GM23338 (cell line): ENCODE measurements around the gene PREP. TPM values are rescaled to one million over a fixed set of nuclear protein-coding genes. Genes with fewer than 3 reads are reported as not detected.
A peak's percentile ranks its signal among the peaks of the same experiment; 100 is the strongest.

Experiments
- ATAC-seq: fragments of 200-7000 bp; cut with Tn5 transposase; 3 replicates; pipeline ENCODE4 v1.9.1; 2020
- DNase-seq: peaks from one replicate; pipeline ENCODE4 v3.0.0-alpha.2; 2015; ENCODE audit warnings: low spot score
- H2AFZ ChIP-seq: fragments of 200-600 bp; sonication (generic); 2 replicates; pipeline ENCODE4 v1.8.0; 2016; ENCODE audit warnings: antibody characterized with exemption, mild to moderate bottlenecking, moderate library complexity
- H3F3A ChIP-seq: fragments of 200-600 bp; sonication (generic); replicated peaks from 2 replicates; pipeline ENCODE4 v1.8.0; 2017; ENCODE audit warnings: antibody characterized with exemption, mixed run types, low read depth
- H3K27ac ChIP-seq: fragments of 200-600 bp; sonication (generic); 2 replicates; pipeline ENCODE4 v1.6.1; 2016; ENCODE audit warnings: low read depth
- H3K27me3 ChIP-seq: fragments of 200-600 bp; sonication (generic); 2 replicates; pipeline ENCODE4 v1.8.0; 2016; ENCODE audit warnings: mild to moderate bottlenecking, mixed run types, moderate library complexity; ENCODE audit not compliant: insufficient read depth
- H3K36me3 ChIP-seq: fragments of 200-600 bp; sonication (generic); 2 replicates; pipeline ENCODE4 v1.8.0; 2016; ENCODE audit warnings: mild to moderate bottlenecking; ENCODE audit not compliant: insufficient read depth
- H3K4me1 ChIP-seq: fragments of 200-600 bp; sonication (generic); 2 replicates; pipeline ENCODE4 v1.8.0; 2016; ENCODE audit warnings: mild to moderate bottlenecking, moderate library complexity; ENCODE audit not compliant: insufficient read depth
- H3K4me2 ChIP-seq: fragments of 200-600 bp; sonication (generic); 2 replicates; pipeline ENCODE4 v1.7.1; 2017; ENCODE audit warnings: mixed run types
- H3K4me3 ChIP-seq: fragments of 200-600 bp; sonication (generic); 2 replicates; pipeline ENCODE4 v1.6.1; 2016; ENCODE audit warnings: mixed run types
- H3K79me2 ChIP-seq: fragments of 200-600 bp; sonication (generic); replicated peaks from 2 replicates; pipeline ENCODE4 v1.8.0; 2017; ENCODE audit warnings: mild to moderate bottlenecking; ENCODE audit not compliant: insufficient read depth
- H3K9me2 ChIP-seq: fragments of 200-600 bp; sonication (generic); 2 replicates; pipeline ENCODE4 v1.8.0; 2017; ENCODE audit not compliant: insufficient read depth
- H4K20me1 ChIP-seq: fragments of 200-600 bp; sonication (generic); replicated peaks from 2 replicates; pipeline ENCODE4 v1.8.0; 2017; ENCODE audit warnings: mild to moderate bottlenecking; ENCODE audit not compliant: insufficient read depth
- H3K27ac Mint-ChIP-seq: 2 replicates; pipeline ENCODE4 v1.8.0; 2020; ENCODE audit warnings: inconsistent platforms, mild to moderate bottlenecking, moderate library complexity, mixed read lengths
- H3K27me3 Mint-ChIP-seq: 3 replicates; pipeline ENCODE4 v1.8.0; 2022; ENCODE audit warnings: low read depth, mild to moderate bottlenecking, moderate library complexity, mixed read lengths, inconsistent platforms; ENCODE audit not compliant: insufficient read depth, poor library complexity
- H3K36me3 Mint-ChIP-seq: 3 replicates; pipeline ENCODE4 v1.8.0; 2021; ENCODE audit warnings: low read depth, mild to moderate bottlenecking, inconsistent platforms, moderate library complexity, mixed read lengths
- H3K4me1 Mint-ChIP-seq: 3 replicates; pipeline ENCODE4 v1.8.0; 2020; ENCODE audit warnings: mild to moderate bottlenecking, inconsistent platforms, mixed read lengths
- H3K4me3 Mint-ChIP-seq: 3 replicates; pipeline ENCODE4 v1.8.0; 2021; ENCODE audit warnings: moderate library complexity, mild to moderate bottlenecking, inconsistent platforms, mixed read lengths
- H3K9me3 Mint-ChIP-seq: 3 replicates; pipeline ENCODE4 v1.8.0; 2020; ENCODE audit warnings: moderate library complexity, mild to moderate bottlenecking, inconsistent platforms, mixed read lengths
- CREB1 ChIP-seq: fragments of 250-450 bp; sonication (Bioruptor Pico); IDR thresholded peaks from 2 replicates; pipeline ENCODE4 v1.5.0; 2020; ENCODE audit warnings: low read depth, mild to moderate bottlenecking, moderate library complexity
- EZH2phosphoT487 ChIP-seq: fragments of 200-600 bp; sonication (generic); IDR thresholded peaks from one replicate; pipeline ENCODE4 v1.8.1; 2018; ENCODE audit warnings: antibody characterized with exemption; ENCODE audit not compliant: unreplicated experiment
- NANOG ChIP-seq: IDR thresholded peaks from 2 replicates; pipeline ENCODE4 v1.6.1; 2016; ENCODE audit warnings: antibody characterized with exemption, borderline replicate concordance
- STAT1 ChIP-seq: IDR thresholded peaks from one replicate; pipeline ENCODE4 v1.6.1; 2016; ENCODE audit warnings: antibody characterized with exemption; ENCODE audit not compliant: unreplicated experiment
- ZNF114 ChIP-seq: fragments of 250-450 bp; sonication (Bioruptor Pico); IDR thresholded peaks from 2 replicates; pipeline ENCODE4 v1.5.0; 2020; ENCODE audit warnings: mild to moderate bottlenecking, moderate library complexity
- ZNF331 ChIP-seq: fragments of 250-450 bp; sonication (Bioruptor Pico); IDR thresholded peaks from 2 replicates; pipeline ENCODE4 v1.5.0; 2020; ENCODE audit warnings: low read depth, mild to moderate bottlenecking, moderate library complexity
- polyA plus RNA-seq: library from polyadenylated mRNA; unstranded; fragments of >200 nt; fragmentation: Nextera tagmentation; extraction: Ambion mirVana; gene quantifications from 2 replicates; pipeline ENCODE4 v1.2.1, GENCODE V29; 2016
- total RNA-seq: library from RNA; depleted of rRNA; stranded (reverse); fragments of >200 nt; shearing (Covaris generic); gene quantifications from 2 replicates; pipeline ENCODE4 v1.2.3, GENCODE V29; 2014
- TF ChIP-seq, protein P1 (sequence below): IDR thresholded peaks from one replicate; pipeline ENCODE4 v1.6.1; 2018; ENCODE audit warnings: antibody characterized with exemption; ENCODE audit not compliant: unreplicated experiment
- TF ChIP-seq, protein P2 (sequence below), 2 experiments: fragments of 200-600 bp in 1 of 2; sonication (generic) in 1 of 2; conservative IDR thresholded peaks; 2 replicates each; pipeline versions ENCODE4 v1.5.1 to v1.6.1; 2016 to 2017; ENCODE audit warnings: antibody characterized with exemption in 2 of 2, low read depth in 2 of 2, mild to moderate bottlenecking in 2 of 2, moderate library complexity in 1 of 2
- TF ChIP-seq, protein P3 (sequence below): IDR thresholded peaks from 2 replicates; pipeline ENCODE4 v1.6.1; 2016; ENCODE audit warnings: antibody characterized with exemption
- TF ChIP-seq, protein P4 (sequence below): fragments of 250-450 bp; sonication (Bioruptor Pico); IDR thresholded peaks from 2 replicates; pipeline ENCODE4 v1.5.0; 2020; ENCODE audit warnings: mild to moderate bottlenecking, moderate library complexity

The PREP gene
- total and polyA plus RNA-seq, 2 experiments from 2014 or later = 28.5 to 52.7 TPM

DNA sequence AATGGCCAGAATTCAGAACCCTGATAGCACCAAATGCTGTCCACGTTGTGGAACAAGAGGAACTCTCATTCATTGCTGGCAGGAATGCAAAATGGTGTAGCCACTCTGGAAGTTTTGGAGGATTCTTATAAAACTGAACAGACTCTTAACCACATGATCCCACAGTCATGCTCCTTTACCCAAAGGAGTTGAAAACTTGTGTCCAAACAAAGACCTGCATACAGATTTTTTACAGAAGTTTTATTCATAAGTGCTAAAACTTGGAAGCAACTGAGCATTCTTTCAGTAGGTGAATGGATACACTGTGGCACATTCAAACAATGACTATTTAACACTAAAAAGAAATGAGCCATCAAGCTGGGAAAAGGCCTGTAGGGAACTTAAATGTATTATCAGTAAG, 32.5 kb downstream of the PREP start (continued):
- TF ChIP-seq, protein P1, sequence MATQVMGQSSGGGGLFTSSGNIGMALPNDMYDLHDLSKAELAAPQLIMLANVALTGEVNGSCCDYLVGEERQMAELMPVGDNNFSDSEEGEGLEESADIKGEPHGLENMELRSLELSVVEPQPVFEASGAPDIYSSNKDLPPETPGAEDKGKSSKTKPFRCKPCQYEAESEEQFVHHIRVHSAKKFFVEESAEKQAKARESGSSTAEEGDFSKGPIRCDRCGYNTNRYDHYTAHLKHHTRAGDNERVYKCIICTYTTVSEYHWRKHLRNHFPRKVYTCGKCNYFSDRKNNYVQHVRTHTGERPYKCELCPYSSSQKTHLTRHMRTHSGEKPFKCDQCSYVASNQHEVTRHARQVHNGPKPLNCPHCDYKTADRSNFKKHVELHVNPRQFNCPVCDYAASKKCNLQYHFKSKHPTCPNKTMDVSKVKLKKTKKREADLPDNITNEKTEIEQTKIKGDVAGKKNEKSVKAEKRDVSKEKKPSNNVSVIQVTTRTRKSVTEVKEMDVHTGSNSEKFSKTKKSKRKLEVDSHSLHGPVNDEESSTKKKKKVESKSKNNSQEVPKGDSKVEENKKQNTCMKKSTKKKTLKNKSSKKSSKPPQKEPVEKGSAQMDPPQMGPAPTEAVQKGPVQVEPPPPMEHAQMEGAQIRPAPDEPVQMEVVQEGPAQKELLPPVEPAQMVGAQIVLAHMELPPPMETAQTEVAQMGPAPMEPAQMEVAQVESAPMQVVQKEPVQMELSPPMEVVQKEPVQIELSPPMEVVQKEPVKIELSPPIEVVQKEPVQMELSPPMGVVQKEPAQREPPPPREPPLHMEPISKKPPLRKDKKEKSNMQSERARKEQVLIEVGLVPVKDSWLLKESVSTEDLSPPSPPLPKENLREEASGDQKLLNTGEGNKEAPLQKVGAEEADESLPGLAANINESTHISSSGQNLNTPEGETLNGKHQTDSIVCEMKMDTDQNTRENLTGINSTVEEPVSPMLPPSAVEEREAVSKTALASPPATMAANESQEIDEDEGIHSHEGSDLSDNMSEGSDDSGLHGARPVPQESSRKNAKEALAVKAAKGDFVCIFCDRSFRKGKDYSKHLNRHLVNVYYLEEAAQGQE = no peak

DNA sequence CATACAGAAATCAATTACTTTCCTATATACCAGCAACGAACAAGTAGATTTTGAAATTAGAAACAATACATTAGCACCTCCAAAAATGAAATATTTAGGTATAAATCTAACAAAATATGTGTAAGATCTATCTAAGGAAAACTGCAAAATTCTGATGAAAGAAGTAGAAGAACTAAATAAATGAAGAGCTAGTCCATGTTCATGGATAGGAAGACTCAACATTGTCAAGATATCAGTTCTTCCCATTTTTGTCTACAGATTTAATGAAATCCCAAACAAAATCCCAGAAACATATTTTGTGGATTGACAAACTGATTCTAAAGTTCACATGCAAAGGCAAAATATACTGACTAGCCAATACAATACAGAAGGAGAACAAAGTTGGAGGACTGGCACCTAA, 33.7 kb downstream of the PREP start:
- Histone ChIP-seq H3K36me3 (peaks cover 15% of the 10 kb centered on the region), H3K79me2 (peaks cover 8% of the 10 kb centered on the region; the same call in 1 of the 2 replicates), H3K27me3 (no peaks in the 10 kb centered on the region), H3K4me1 (no peaks in the 10 kb centered on the region), H3K4me3 (no peak overlapping the region), H3K27ac (no peak overlapping the region), H2AFZ (no peak overlapping the region), H3K9me2 (no peaks in the 10 kb centered on the region), H4K20me1 (no peaks in the 10 kb centered on the region; the same call in 1 of the 2 replicates), H3K4me2 (no peak overlapping the region), H3F3A (no peaks in the 10 kb centered on the region)
- ATAC-seq (no peak), DNase-seq (no peak)
- H3K4me3 Mint-ChIP-seq = no peak overlapping the region
- no peaks in the 10 kb centered on the region for H3K9me3 Mint-ChIP-seq
- H3K27ac Mint-ChIP-seq = 0 out of 2 replicates have a peak overlapping the region, but pooled peaks have one; percentile 28
- peaks cover 44% of the 10 kb centered on the region for H3K36me3 Mint-ChIP-seq
- no peaks in the 10 kb centered on the region for H3K4me1 Mint-ChIP-seq
- H3K27me3 Mint-ChIP-seq = peaks cover 2% of the 10 kb centered on the region
- no peak for TF ChIP-seq EZH2phosphoT487
- no peak for TF ChIP-seq ZNF114 (CRISPR knock-in tag)
- TF ChIP-seq, protein P2, sequence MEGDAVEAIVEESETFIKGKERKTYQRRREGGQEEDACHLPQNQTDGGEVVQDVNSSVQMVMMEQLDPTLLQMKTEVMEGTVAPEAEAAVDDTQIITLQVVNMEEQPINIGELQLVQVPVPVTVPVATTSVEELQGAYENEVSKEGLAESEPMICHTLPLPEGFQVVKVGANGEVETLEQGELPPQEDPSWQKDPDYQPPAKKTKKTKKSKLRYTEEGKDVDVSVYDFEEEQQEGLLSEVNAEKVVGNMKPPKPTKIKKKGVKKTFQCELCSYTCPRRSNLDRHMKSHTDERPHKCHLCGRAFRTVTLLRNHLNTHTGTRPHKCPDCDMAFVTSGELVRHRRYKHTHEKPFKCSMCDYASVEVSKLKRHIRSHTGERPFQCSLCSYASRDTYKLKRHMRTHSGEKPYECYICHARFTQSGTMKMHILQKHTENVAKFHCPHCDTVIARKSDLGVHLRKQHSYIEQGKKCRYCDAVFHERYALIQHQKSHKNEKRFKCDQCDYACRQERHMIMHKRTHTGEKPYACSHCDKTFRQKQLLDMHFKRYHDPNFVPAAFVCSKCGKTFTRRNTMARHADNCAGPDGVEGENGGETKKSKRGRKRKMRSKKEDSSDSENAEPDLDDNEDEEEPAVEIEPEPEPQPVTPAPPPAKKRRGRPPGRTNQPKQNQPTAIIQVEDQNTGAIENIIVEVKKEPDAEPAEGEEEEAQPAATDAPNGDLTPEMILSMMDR (conservative IDR thresholded peaks at IDR 0.05; ENCODE audit: low read depth in 2 of 2) = no peak
- no peak for TF ChIP-seq ZNF331 (CRISPR knock-in tag)
- no peak for TF ChIP-seq CREB1 (CRISPR knock-in tag)
- TF ChIP-seq, protein P3, sequence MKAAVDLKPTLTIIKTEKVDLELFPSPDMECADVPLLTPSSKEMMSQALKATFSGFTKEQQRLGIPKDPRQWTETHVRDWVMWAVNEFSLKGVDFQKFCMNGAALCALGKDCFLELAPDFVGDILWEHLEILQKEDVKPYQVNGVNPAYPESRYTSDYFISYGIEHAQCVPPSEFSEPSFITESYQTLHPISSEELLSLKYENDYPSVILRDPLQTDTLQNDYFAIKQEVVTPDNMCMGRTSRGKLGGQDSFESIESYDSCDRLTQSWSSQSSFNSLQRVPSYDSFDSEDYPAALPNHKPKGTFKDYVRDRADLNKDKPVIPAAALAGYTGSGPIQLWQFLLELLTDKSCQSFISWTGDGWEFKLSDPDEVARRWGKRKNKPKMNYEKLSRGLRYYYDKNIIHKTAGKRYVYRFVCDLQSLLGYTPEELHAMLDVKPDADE = no peak
- TF ChIP-seq, protein P4, sequence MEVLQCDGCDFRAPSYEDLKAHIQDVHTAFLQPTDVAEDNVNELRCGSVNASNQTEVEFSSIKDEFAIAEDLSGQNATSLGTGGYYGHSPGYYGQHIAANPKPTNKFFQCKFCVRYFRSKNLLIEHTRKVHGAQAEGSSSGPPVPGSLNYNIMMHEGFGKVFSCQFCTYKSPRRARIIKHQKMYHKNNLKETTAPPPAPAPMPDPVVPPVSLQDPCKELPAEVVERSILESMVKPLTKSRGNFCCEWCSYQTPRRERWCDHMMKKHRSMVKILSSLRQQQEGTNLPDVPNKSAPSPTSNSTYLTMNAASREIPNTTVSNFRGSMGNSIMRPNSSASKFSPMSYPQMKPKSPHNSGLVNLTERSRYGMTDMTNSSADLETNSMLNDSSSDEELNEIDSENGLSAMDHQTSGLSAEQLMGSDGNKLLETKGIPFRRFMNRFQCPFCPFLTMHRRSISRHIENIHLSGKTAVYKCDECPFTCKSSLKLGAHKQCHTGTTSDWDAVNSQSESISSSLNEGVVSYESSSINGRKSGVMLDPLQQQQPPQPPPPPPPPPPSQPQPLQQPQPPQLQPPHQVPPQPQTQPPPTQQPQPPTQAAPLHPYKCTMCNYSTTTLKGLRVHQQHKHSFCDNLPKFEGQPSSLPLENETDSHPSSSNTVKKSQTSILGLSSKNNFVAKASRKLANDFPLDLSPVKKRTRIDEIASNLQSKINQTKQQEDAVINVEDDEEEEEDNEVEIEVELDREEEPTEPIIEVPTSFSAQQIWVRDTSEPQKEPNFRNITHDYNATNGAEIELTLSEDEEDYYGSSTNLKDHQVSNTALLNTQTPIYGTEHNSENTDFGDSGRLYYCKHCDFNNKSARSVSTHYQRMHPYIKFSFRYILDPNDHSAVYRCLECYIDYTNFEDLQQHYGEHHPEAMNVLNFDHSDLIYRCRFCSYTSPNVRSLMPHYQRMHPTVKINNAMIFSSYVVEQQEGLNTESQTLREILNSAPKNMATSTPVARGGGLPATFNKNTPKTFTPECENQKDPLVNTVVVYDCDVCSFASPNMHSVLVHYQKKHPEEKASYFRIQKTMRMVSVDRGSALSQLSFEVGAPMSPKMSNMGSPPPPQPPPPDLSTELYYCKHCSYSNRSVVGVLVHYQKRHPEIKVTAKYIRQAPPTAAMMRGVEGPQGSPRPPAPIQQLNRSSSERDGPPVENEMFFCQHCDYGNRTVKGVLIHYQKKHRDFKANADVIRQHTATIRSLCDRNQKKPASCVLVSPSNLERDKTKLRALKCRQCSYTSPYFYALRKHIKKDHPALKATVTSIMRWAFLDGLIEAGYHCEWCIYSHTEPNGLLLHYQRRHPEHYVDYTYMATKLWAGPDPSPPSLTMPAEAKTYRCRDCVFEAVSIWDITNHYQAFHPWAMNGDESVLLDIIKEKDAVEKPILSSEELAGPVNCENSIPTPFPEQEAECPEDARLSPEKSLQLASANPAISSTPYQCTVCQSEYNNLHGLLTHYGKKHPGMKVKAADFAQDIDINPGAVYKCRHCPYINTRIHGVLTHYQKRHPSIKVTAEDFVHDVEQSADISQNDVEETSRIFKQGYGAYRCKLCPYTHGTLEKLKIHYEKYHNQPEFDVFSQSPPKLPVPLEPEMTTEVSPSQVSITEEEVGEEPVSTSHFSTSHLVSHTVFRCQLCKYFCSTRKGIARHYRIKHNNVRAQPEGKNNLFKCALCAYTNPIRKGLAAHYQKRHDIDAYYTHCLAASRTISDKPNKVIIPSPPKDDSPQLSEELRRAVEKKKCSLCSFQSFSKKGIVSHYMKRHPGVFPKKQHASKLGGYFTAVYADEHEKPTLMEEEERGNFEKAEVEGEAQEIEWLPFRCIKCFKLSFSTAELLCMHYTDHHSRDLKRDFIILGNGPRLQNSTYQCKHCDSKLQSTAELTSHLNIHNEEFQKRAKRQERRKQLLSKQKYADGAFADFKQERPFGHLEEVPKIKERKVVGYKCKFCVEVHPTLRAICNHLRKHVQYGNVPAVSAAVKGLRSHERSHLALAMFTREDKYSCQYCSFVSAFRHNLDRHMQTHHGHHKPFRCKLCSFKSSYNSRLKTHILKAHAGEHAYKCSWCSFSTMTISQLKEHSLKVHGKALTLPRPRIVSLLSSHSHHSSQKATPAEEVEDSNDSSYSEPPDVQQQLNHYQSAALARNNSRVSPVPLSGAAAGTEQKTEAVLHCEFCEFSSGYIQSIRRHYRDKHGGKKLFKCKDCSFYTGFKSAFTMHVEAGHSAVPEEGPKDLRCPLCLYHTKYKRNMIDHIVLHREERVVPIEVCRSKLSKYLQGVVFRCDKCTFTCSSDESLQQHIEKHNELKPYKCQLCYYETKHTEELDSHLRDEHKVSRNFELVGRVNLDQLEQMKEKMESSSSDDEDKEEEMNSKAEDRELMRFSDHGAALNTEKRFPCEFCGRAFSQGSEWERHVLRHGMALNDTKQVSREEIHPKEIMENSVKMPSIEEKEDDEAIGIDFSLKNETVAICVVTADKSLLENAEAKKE = no peak
- TF ChIP-seq NANOG = no peak
- no peak for TF ChIP-seq STAT1
